Measurements from ENCODE around the gene NGB. TPM values are rescaled to one million over a fixed set of nuclear protein-coding genes. Genes with fewer than 3 reads are reported as not detected.

Gene NGB
- total and polyA plus RNA-seq, 2 experiments from 2014 or later: 0.09 TPM; not detected in 1

DNA sequence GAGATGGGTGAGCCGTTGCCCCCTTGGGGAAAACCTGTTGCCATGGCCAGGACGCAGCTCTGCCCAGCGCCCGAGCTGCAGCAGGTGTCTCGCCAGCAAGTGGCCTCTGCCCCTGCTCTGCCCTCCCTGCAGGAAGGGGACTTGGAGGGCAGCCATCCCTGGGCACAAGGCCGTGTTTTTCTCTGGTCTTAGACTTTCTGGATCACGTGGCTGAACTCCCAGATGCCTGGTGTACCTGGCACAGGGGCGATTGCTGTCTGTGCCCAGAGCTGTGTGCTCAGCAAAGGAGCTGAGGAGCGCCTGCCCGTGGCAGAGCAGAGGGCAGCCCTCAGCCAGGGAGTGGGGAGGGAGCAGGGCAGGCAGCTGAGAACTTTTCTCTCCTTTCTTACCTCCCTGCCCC, 51.4 kb downstream of the NGB start:
- no peak overlapping the region for H3K4me3 ChIP-seq
- DNase-seq (ENCODE audit: low read depth in 1 of 2, low spot score in 1 of 2): no peak
- H3K9me3 ChIP-seq (ENCODE audit: low read depth): no peaks in the 10 kb centered on the region
- TF ChIP-seq, protein P1, sequence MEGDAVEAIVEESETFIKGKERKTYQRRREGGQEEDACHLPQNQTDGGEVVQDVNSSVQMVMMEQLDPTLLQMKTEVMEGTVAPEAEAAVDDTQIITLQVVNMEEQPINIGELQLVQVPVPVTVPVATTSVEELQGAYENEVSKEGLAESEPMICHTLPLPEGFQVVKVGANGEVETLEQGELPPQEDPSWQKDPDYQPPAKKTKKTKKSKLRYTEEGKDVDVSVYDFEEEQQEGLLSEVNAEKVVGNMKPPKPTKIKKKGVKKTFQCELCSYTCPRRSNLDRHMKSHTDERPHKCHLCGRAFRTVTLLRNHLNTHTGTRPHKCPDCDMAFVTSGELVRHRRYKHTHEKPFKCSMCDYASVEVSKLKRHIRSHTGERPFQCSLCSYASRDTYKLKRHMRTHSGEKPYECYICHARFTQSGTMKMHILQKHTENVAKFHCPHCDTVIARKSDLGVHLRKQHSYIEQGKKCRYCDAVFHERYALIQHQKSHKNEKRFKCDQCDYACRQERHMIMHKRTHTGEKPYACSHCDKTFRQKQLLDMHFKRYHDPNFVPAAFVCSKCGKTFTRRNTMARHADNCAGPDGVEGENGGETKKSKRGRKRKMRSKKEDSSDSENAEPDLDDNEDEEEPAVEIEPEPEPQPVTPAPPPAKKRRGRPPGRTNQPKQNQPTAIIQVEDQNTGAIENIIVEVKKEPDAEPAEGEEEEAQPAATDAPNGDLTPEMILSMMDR (IDR thresholded peaks at IDR 0.05; ENCODE audit: low read depth, low read length): no peak
- H3K36me3 ChIP-seq: no peaks in the 10 kb centered on the region
- H3K4me1 ChIP-seq (ENCODE audit: low read depth): no peaks in the 10 kb centered on the region
- peaks cover 38% of the 10 kb centered on the region for H3K27me3 ChIP-seq
- H3K27ac ChIP-seq: no peak overlapping the region

DNA sequence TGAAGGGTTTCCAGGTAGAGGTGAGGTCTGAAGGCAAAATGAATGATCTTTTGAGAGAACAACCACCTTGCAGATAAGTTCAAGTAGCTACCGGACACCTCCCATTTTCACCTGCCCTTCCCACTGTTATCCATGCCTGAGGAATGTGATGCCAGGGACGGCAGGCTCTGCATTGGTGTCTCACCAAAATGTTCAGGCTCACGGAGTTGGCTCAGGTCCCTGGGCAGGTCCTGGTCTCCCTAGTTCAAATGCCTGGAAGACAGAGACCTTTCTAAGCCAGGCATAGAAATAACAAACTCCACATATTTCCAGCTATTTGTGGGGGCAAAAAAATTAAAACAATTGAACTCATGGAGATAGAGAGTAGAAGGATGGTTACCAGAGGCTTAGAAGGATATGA, 53.5 kb downstream of the NGB start:
- Histone ChIP-seq H3K4me3 (no peak overlapping the region), H3K27ac (no peak overlapping the region), H3K4me1 (ENCODE audit: low read depth) (no peaks in the 10 kb centered on the region), H3K36me3 (no peaks in the 10 kb centered on the region), H3K9me3 (ENCODE audit: low read depth) (no peaks in the 10 kb centered on the region), H3K27me3 (peaks cover 48% of the 10 kb centered on the region)
- TF ChIP-seq, protein P1 (IDR thresholded peaks at IDR 0.05; ENCODE audit: low read depth, low read length): no peak
- no peak for DNase-seq (ENCODE audit: low read depth in 1 of 2, low spot score in 1 of 2)

Other genes with a start within 250 kb of the NGB start
- gene IRF2BPL, start 242.5 kb downstream of the NGB start, total RNA-seq: 128 and 185 TPM in 2 replicates
- gene IRF2BPL, start 242.5 kb downstream of the NGB start, polyA plus RNA-seq: 43.7 and 88.2 TPM in 2 replicates
- 31.3 and 35.3 TPM in 2 replicates for gene CIPC, start 172.9 kb downstream of the NGB start, total RNA-seq
- gene CIPC, start 172.9 kb downstream of the NGB start, polyA plus RNA-seq: 16.4 and 16.5 TPM in 2 replicates
- 0.12 and 0.25 TPM in 2 replicates for gene ZDHHC22, start 129.4 kb downstream of the NGB start, total RNA-seq
- gene ZDHHC22, start 129.4 kb downstream of the NGB start, polyA plus RNA-seq: 0.10 TPM in 1 of 2 replicates, not detected in the other
- 0.36 and 0.74 TPM in 2 replicates for gene TMEM63C, start 89.4 kb downstream of the NGB start, total RNA-seq
- 0.80 and 1.1 TPM in 2 replicates for gene TMEM63C, start 89.4 kb downstream of the NGB start, polyA plus RNA-seq
- 29.2 and 32.1 TPM in 2 replicates for gene POMT2, start 49.7 kb upstream of the NGB start, total RNA-seq
- gene POMT2, start 49.7 kb upstream of the NGB start, polyA plus RNA-seq: 32.3 and 40.8 TPM in 2 replicates
- 43.7 and 51.2 TPM in 2 replicates for gene GSTZ1, start 49.8 kb upstream of the NGB start, total RNA-seq
- gene GSTZ1, start 49.8 kb upstream of the NGB start, polyA plus RNA-seq: 45.0 and 52.3 TPM in 2 replicates
- gene TMED8, start 105.9 kb upstream of the NGB start, total RNA-seq: 6.6 and 8.9 TPM in 2 replicates
- gene TMED8, start 105.9 kb upstream of the NGB start, polyA plus RNA-seq: 3.4 and 6.2 TPM in 2 replicates
- 2.2 and 3.6 TPM in 2 replicates for gene SAMD15, start 106.2 kb upstream of the NGB start, total RNA-seq
- gene SAMD15, start 106.2 kb upstream of the NGB start, polyA plus RNA-seq: 0.45 and 2.1 TPM in 2 replicates
- 0.06 and 0.07 TPM in 2 replicates for gene NOXRED1, start 152.3 kb upstream of the NGB start, total RNA-seq
- not detected in 2 replicates for gene NOXRED1, start 152.3 kb upstream of the NGB start, polyA plus RNA-seq
- 19.4 and 24.5 TPM in 2 replicates for gene VIPAS39, start 186.4 kb upstream of the NGB start, total RNA-seq
- gene VIPAS39, start 186.4 kb upstream of the NGB start, polyA plus RNA-seq: 16.1 and 21.3 TPM in 2 replicates
- 193 and 209 TPM in 2 replicates for gene AHSA1, start 186.9 kb upstream of the NGB start, total RNA-seq
- 137 and 182 TPM in 2 replicates for gene AHSA1, start 186.9 kb upstream of the NGB start, polyA plus RNA-seq
- 0.53 and 0.83 TPM in 2 replicates for gene ISM2, start 227.6 kb upstream of the NGB start, total RNA-seq
- gene ISM2, start 227.6 kb upstream of the NGB start, polyA plus RNA-seq: not detected in 2 replicates